Right ventricle myocardium superior (tissue), 1 donor: ENCODE results near the gene SNRPB2. TPM values are rescaled to one million over a fixed set of nuclear protein-coding genes. Genes with fewer than 3 reads are reported as not detected.

ENCODE experiments used
- ATAC-seq: fragments of 200-7000 bp; cut with Tn5 transposase; one replicate; pipeline ENCODE4 v1.9.1; 2020; ENCODE audit warnings: mild to moderate bottlenecking; ENCODE audit not compliant: poor library complexity
- DNase-seq: peaks from one replicate; pipeline ENCODE4 v3.0.0-alpha.2; 2020
- intact Hi-C: fragments of 100-400 bp; cut with DNase I; formaldehyde crosslinking; loops from one replicate; pipeline ENCODE4 v1.11.2; 2022
- total RNA-seq: library from RNA; stranded (reverse); fragmentation: NEBNext Ultra II Directional; extraction: Animal tissue kit (Norgen Biotek cat#: 25700); gene quantifications from one replicate; pipeline ENCODE4 v1.2.1, GENCODE V29; 2021
- donor health status: DM: no; HTN: yes; CAD: no; lungs with severe emphysema.

The SNRPB2 gene
- total RNA-seq, 1 donor from 2014 or later = 28.5 TPM

- intact Hi-C loops = no loop called here
- no peak for DNase-seq
- no peak for ATAC-seq
Measured at GRCh38 chr20:16771213-16771612, 41.4 kb downstream of the SNRPB2 start.

DNA sequence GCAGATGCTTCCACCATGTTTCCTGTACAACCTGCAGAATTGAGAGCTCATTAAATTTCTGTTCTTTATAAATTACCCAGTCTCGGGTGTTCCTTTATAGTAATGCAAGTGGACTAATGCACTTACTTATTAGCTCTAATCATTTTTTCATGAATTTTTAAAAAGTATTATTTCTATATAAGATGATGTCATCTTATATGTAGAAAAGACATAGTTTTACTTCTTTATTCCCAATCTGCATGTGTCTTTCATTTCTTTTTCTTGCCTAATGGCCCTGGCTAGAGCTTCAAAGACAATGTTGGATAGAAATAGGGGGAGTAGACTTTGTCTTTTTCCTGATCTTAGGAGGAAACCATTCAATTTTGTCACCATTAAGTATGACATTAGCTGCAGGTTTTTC lies 46.1 kb downstream of the SNRPB2 start:
- intact Hi-C loops = no loop called here
- ATAC-seq (no peak), DNase-seq (no peak)

- intact Hi-C loops = no loop called here
- DNase-seq (no peak), ATAC-seq (no peak)
Measured at GRCh38 chr20:16777126-16777525, 47.3 kb downstream of the SNRPB2 start.

GRCh38 chr20:16778159-16778558 lies 48.3 kb downstream of the SNRPB2 start:
- intact Hi-C loops = no loop called here
- DNase-seq = no peak
- ATAC-seq = no peak

GRCh38 chr20:16781496-16781895 lies 51.7 kb downstream of the SNRPB2 start:
- ATAC-seq (no peak), DNase-seq (no peak)
- intact Hi-C loops = no loop called here

- no peak for DNase-seq
- no peak for ATAC-seq
- intact Hi-C loops = no loop called here
Measured at GRCh38 chr20:16785226-16785625, 55.4 kb downstream of the SNRPB2 start.

Other genes with a start within 250 kb of the SNRPB2 start
- gene KIF16B, start 156.6 kb upstream of the SNRPB2 start, total RNA-seq = 18.3 TPM
- not detected for gene OTOR, start 18.3 kb downstream of the SNRPB2 start, total RNA-seq